Gastroesophageal sphincter (tissue), 4 donors: ENCODE measurements around the gene DPT. TPM values are rescaled to one million over a fixed set of nuclear protein-coding genes. Genes with fewer than 3 reads are reported as not detected.

Experiments
- ATAC-seq: fragments of 150-250 bp; one replicate; pipeline ENCODE4 v1.9.1; 2016; ENCODE audit warnings: mild to moderate bottlenecking, moderate library complexity
- H3K27ac ChIP-seq, 4 donors: fragments of 200-600 bp; sonication (generic) in 3 of 4; 1 replicate in 3 of 4; 2 replicates in 1 of 4; pipeline ENCODE4 v1.5.1; 2016 to 2019
- H3K27me3 ChIP-seq: fragments of 200-600 bp; sonication (generic); one replicate; pipeline ENCODE4 v1.5.1; 2019
- H3K36me3 ChIP-seq, 2 donors: fragments of 200-600 bp; sonication (generic); one replicate each; pipeline ENCODE4 v1.5.1; 2019; ENCODE audit warnings: control low read depth in 1 of 2
- H3K4me1 ChIP-seq, 3 donors: fragments of 200-600 bp; sonication (generic); 1 replicate in 2 of 3; 2 replicates in 1 of 3; pipeline ENCODE4 v1.5.1; 2016 to 2019; ENCODE audit warnings: control low read depth in 2 of 3
- H3K4me3 ChIP-seq, 2 donors: fragments of 200-600 bp; sonication (generic); one replicate each; pipeline ENCODE4 v1.5.1; 2019; ENCODE audit warnings: mild to moderate bottlenecking in 1 of 2, moderate library complexity in 1 of 2
- H3K9me3 ChIP-seq, 3 donors: fragments of 200-600 bp; sonication (generic); one replicate each; pipeline ENCODE4 v1.5.1; 2017 to 2019; ENCODE audit warnings: control low read depth in 2 of 3
- CTCF ChIP-seq, 4 experiments: fragments of 200-600 bp in 2 of 4; fragments of 450-650 bp in 2 of 4; sonication (generic) in 1 of 4; IDR thresholded peaks; one replicate each; pipeline ENCODE4 v1.5.1; 2017 to 2019; ENCODE audit warnings: antibody characterized with exemption in 4 of 4, mild to moderate bottlenecking in 2 of 4, moderate library complexity in 2 of 4
- EP300 ChIP-seq: sonication (generic); formaldehyde crosslinking; IDR thresholded peaks from one replicate; pipeline ENCODE4 v1.6.1; 2017; ENCODE audit warnings: antibody characterized with exemption, mild to moderate bottlenecking
- POLR2A ChIP-seq, 2 donors: fragments of 450-650 bp; IDR thresholded peaks; one replicate each; pipeline ENCODE4 v1.6.1; 2017; ENCODE audit warnings: antibody characterized with exemption in 2 of 2, mild to moderate bottlenecking in 2 of 2, moderate library complexity in 1 of 2
- POLR2AphosphoS5 ChIP-seq: sonication (generic); formaldehyde crosslinking; IDR thresholded peaks from one replicate; pipeline ENCODE4 v1.6.1; 2017; ENCODE audit warnings: antibody characterized with exemption
- WGBS, 2 donors: methylation state at CpG; one replicate each; pipeline ENCODE4 v1.1.5; 2018; ENCODE audit warnings: low coverage in 1 of 2; 5-methylcytosine and 5-hydroxymethylcytosine counted together
- total RNA-seq, 4 donors: library from RNA; depleted of rRNA; stranded (reverse); fragments of >200 nt; gene quantifications; one replicate each; pipeline ENCODE4 v1.1.0, GENCODE V29; 2016

DPT gene
- total RNA-seq, 4 donors from 2014 or later = 75.2 to 354 (median 130) TPM

- peak; percentile 59 for ATAC-seq
- Histone ChIP-seq H3K36me3 (no peaks in the 10 kb centered on the region), H3K27me3 (no peaks in the 10 kb centered on the region), H3K27ac (peak overlapping the region; percentile 20 to 53 (median 50)), H3K4me1 (peaks cover 8 to 32% (median 11%) of the 10 kb centered on the region in 3 donors), H3K9me3 (no peaks in the 10 kb centered on the region), H3K4me3 (no peak overlapping the region)
- WGBS, 2 donors = 0 to 52% methylated on average over 1 to 4 of the region's 4 CpGs
- TF ChIP-seq EP300 (no peak), POLR2AphosphoS5 (peak; percentile 49)
These were observed 39.0 kb upstream of the DPT start for GRCh38 chr1:168767894-168768584.

GRCh38 chr1:168766568-168766967 lies 37.6 kb upstream of the DPT start:
- WGBS, 2 donors = 84 to 94% methylated on average over 4 to 5 of the region's 5 CpGs
- Histone ChIP-seq H3K36me3 (no peaks in the 10 kb centered on the region), H3K27me3 (no peaks in the 10 kb centered on the region), H3K4me3 (no peak overlapping the region), H3K27ac (no peak overlapping the region), H3K4me1 (peaks cover 8 to 18% (median 8%) of the 10 kb centered on the region in 3 donors), H3K9me3 (no peaks in the 10 kb centered on the region)
- no peak for ATAC-seq
- TF ChIP-seq POLR2AphosphoS5 (no peak), POLR2A (IDR thresholded peaks at IDR 0.05) (no peak), EP300 (no peak), CTCF (IDR thresholded peaks at IDR 0.05) (no peak)

- Histone ChIP-seq H3K4me1 (peaks cover 3 to 7% (median 4%) of the 10 kb centered on the region in 3 donors), H3K4me3 (no peak overlapping the region), H3K27me3 (no peaks in the 10 kb centered on the region), H3K27ac (no peak overlapping the region), H3K9me3 (no peaks in the 10 kb centered on the region), H3K36me3 (no peaks in the 10 kb centered on the region)
- TF ChIP-seq POLR2A (IDR thresholded peaks at IDR 0.05) (no peak), EP300 (no peak), CTCF (IDR thresholded peaks at IDR 0.05) (no peak), POLR2AphosphoS5 (no peak)
- WGBS, 2 donors = 62 to 63% methylated on average over 3 of the region's 3 CpGs
- no peak for ATAC-seq
These were observed 34.0 kb upstream of the DPT start for GRCh38 chr1:168763031-168763430.

GRCh38 chr1:168762473-168762872 lies 33.5 kb upstream of the DPT start:
- no peaks in the 10 kb centered on the region for H3K27me3 ChIP-seq
- no peak overlapping the region for H3K27ac ChIP-seq
- TF ChIP-seq EP300 = no peak
- TF ChIP-seq CTCF (IDR thresholded peaks at IDR 0.05) = no peak
- no peak for TF ChIP-seq POLR2AphosphoS5
- TF ChIP-seq POLR2A (IDR thresholded peaks at IDR 0.05) = no peak
- WGBS, 2 donors = 73 to 87% methylated on average over 3 to 4 of the region's 4 CpGs
- ATAC-seq = no peak
- no peaks in the 10 kb centered on the region for H3K36me3 ChIP-seq
- H3K4me3 ChIP-seq = no peak overlapping the region
- peaks cover 0 to 1% (median 0%) of the 10 kb centered on the region in 3 donors for H3K4me1 ChIP-seq
- H3K9me3 ChIP-seq = no peaks in the 10 kb centered on the region

- H3K36me3 ChIP-seq = no peaks in the 10 kb centered on the region
- H3K27me3 ChIP-seq = no peaks in the 10 kb centered on the region
- TF ChIP-seq POLR2A (IDR thresholded peaks at IDR 0.05) = no peak
- no peak for TF ChIP-seq CTCF (IDR thresholded peaks at IDR 0.05)
- no peak for TF ChIP-seq POLR2AphosphoS5
- no peak for TF ChIP-seq EP300
- no peak for ATAC-seq
- 100% methylated on average over 2 of the region's 4 CpGs; no CpG with 5 or more reads in 1 of the 2 donors for WGBS, 2 donors
- H3K4me1 ChIP-seq = peaks cover 0 to 6% (median 0%) of the 10 kb centered on the region in 3 donors
- no peaks in the 10 kb centered on the region for H3K9me3 ChIP-seq
- no peak overlapping the region for H3K4me3 ChIP-seq
- no peak overlapping the region for H3K27ac ChIP-seq
These were observed 31.8 kb upstream of the DPT start for GRCh38 chr1:168760781-168761180.
